OCI-LY1 (cell line): ENCODE results near the gene KCNG4.

Experiments used
- H2AFZ ChIP-seq: fragments of 200-600 bp; sonication (generic), shearing (Covaris generic); 2 replicates; pipeline ENCODE4 v1.6.0; 2014; ENCODE audit warnings: antibody characterized with exemption, mild to moderate bottlenecking, low read length
- H3F3A ChIP-seq: fragments of 200-600 bp; sonication (generic), shearing (Covaris generic); 2 replicates; pipeline ENCODE4 v1.6.0; 2014; ENCODE audit warnings: mild to moderate bottlenecking, antibody characterized with exemption, low read length, moderate library complexity; ENCODE audit not compliant: insufficient read depth
- H3K27ac ChIP-seq: fragments of 200-600 bp; sonication (generic); 2 replicates; pipeline ENCODE4 v1.5.1; 2014; ENCODE audit warnings: low read length, mixed run types, mild to moderate bottlenecking, low read depth; ENCODE audit not compliant: poor library complexity, severe bottlenecking
- H3K27me3 ChIP-seq: fragments of 200-600 bp; sonication (generic); 2 replicates; pipeline ENCODE4 v1.6.0; 2014; ENCODE audit warnings: antibody characterized with exemption, mild to moderate bottlenecking, low read length, moderate library complexity; ENCODE audit not compliant: insufficient read depth
- H3K36me3 ChIP-seq: fragments of 200-600 bp; sonication (generic); 2 replicates; pipeline ENCODE4 v1.6.1; 2014; ENCODE audit warnings: mild to moderate bottlenecking, antibody characterized with exemption, low read length, moderate library complexity, mixed read lengths; ENCODE audit not compliant: insufficient read depth
- H3K4me1 ChIP-seq: fragments of 200-600 bp; sonication (generic); 2 replicates; pipeline ENCODE4 v1.5.1; 2014; ENCODE audit warnings: mild to moderate bottlenecking, low read length, moderate library complexity; ENCODE audit not compliant: insufficient read depth, severe bottlenecking
- H3K4me2 ChIP-seq: fragments of 200-600 bp; sonication (generic), shearing (Covaris generic); 2 replicates; pipeline ENCODE4 v1.6.1; 2014; ENCODE audit warnings: low read length
- H3K4me3 ChIP-seq: fragments of 200-600 bp; sonication (generic); 2 replicates; pipeline ENCODE4 v1.5.1; 2014; ENCODE audit warnings: low read length, low read depth, mild to moderate bottlenecking, mixed read lengths; ENCODE audit not compliant: poor library complexity, severe bottlenecking
- H3K79me2 ChIP-seq: fragments of 200-600 bp; shearing (Covaris generic); 2 replicates; pipeline ENCODE4 v1.6.1; 2016; ENCODE audit warnings: mixed run types, low read length, mixed read lengths; ENCODE audit not compliant: insufficient read depth
- H3K9ac ChIP-seq: fragments of 200-600 bp; sonication (generic), shearing (Covaris generic); 2 replicates; pipeline ENCODE4 v1.6.1; 2014; ENCODE audit warnings: mild to moderate bottlenecking, low read length, mixed read lengths
- H3K9me2 ChIP-seq: fragments of 200-600 bp; sonication (generic), shearing (Covaris generic); 2 replicates; pipeline ENCODE4 v1.6.1; 2014; ENCODE audit warnings: low read depth, mild to moderate bottlenecking, low read length, mixed read lengths
- H3K9me3 ChIP-seq: fragments of 200-600 bp; shearing (Covaris generic); 2 replicates; pipeline ENCODE4 v1.6.1; 2014; ENCODE audit warnings: low read length, mixed read lengths
- H4K20me1 ChIP-seq: fragments of 200-600 bp; sonication (generic), shearing (Covaris generic); 2 replicates; pipeline ENCODE4 v1.6.0; 2016; ENCODE audit warnings: mild to moderate bottlenecking, low read length; ENCODE audit not compliant: insufficient read depth
- EZH2 ChIP-seq: fragments of 200-600 bp; sonication (generic), shearing (Covaris generic); IDR thresholded peaks from 2 replicates; pipeline ENCODE4 v1.8.0; 2017; ENCODE audit warnings: borderline replicate concordance, mixed run types, mild to moderate bottlenecking, antibody characterized with exemption, low read length, moderate library complexity, mixed read lengths
- TF ChIP-seq, protein P1 (sequence below): fragments of 200-600 bp; sonication (generic), shearing (Covaris generic); IDR thresholded peaks from 2 replicates; pipeline ENCODE4 v1.5.1; 2017; ENCODE audit warnings: mild to moderate bottlenecking, antibody characterized with exemption, low read length, moderate library complexity, mixed read lengths

KCNG4 gene

DNA sequence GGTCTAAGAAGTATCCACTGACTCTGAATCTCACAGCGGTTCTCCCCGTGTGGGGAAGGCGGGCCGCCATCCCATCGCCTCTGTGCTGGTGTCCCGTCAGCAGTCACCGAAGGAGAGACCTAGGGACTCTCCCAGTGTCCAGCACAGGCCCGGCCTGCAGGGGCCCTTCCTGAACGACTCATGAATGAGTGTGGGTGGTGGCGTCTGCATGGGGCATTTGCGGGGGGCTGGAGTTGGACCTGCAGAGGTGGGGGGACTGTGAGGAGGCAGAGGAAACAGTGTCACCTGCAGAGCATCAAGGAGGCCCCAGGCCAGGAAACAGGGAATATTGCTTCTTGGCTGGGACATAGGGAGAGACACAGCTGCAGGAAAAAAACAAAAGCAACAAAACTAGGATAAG is 10.3 kb downstream of the KCNG4 start:
- Histone ChIP-seq H3K9me2 (no peaks in the 10 kb centered on the region), H3K36me3 (no peaks in the 10 kb centered on the region), H2AFZ (no peak overlapping the region), H3K4me3 (no peak overlapping the region), H3K79me2 (no peaks in the 10 kb centered on the region), H3K27ac (no peak overlapping the region), H3K4me2 (no peak overlapping the region), H3F3A (no peaks in the 10 kb centered on the region), H3K4me1 (no peaks in the 10 kb centered on the region), H3K27me3 (no peaks in the 10 kb centered on the region; the same call in 1 of the 2 replicates), H3K9me3 (no peaks in the 10 kb centered on the region), H3K9ac (no peak overlapping the region), H4K20me1 (no peaks in the 10 kb centered on the region)
- TF ChIP-seq, protein P1, sequence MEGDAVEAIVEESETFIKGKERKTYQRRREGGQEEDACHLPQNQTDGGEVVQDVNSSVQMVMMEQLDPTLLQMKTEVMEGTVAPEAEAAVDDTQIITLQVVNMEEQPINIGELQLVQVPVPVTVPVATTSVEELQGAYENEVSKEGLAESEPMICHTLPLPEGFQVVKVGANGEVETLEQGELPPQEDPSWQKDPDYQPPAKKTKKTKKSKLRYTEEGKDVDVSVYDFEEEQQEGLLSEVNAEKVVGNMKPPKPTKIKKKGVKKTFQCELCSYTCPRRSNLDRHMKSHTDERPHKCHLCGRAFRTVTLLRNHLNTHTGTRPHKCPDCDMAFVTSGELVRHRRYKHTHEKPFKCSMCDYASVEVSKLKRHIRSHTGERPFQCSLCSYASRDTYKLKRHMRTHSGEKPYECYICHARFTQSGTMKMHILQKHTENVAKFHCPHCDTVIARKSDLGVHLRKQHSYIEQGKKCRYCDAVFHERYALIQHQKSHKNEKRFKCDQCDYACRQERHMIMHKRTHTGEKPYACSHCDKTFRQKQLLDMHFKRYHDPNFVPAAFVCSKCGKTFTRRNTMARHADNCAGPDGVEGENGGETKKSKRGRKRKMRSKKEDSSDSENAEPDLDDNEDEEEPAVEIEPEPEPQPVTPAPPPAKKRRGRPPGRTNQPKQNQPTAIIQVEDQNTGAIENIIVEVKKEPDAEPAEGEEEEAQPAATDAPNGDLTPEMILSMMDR = no peak
- TF ChIP-seq EZH2 = no peak

DNA sequence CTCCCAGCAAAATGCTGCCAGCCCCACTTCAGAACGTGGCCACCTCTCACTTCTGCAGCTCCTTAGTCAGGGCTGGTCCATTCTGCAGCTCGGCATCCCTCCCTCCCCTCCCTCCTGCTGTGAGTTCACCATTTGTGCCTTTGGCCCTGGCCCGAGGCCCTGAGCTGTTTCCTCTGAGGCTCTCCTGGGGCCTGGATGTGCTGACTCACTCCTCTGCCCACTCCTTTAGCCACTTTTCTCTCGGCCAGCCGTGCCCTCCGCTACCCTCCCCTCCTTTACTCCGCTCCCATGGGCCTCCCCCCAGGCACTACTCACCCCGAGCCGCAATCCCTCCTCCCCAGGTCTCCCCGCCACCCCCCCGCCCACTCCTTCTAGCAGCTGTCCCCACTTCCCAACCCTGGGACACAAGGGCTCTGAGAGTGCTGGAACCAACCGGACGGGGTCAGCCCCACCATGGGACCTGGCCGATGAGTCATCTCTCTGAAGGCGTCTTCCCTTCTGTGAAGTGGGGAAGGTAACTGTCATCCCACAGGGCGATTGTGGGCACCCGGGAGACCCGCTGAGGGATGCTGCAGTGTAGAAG is 11.5 kb downstream of the KCNG4 start:
- TF ChIP-seq, protein P1 = no peak
- no peak for TF ChIP-seq EZH2
- Histone ChIP-seq H2AFZ (no peak overlapping the region), H3K9me2 (no peaks in the 10 kb centered on the region), H3K4me2 (no peak overlapping the region), H3K36me3 (no peaks in the 10 kb centered on the region), H3K9ac (no peak overlapping the region), H3K27me3 (no peaks in the 10 kb centered on the region; the same call in none of the 2 replicates), H3K9me3 (no peaks in the 10 kb centered on the region), H3F3A (no peaks in the 10 kb centered on the region), H3K79me2 (no peaks in the 10 kb centered on the region), H3K4me1 (no peaks in the 10 kb centered on the region), H3K4me3 (no peak overlapping the region), H3K27ac (no peak overlapping the region), H4K20me1 (no peaks in the 10 kb centered on the region)

DNA sequence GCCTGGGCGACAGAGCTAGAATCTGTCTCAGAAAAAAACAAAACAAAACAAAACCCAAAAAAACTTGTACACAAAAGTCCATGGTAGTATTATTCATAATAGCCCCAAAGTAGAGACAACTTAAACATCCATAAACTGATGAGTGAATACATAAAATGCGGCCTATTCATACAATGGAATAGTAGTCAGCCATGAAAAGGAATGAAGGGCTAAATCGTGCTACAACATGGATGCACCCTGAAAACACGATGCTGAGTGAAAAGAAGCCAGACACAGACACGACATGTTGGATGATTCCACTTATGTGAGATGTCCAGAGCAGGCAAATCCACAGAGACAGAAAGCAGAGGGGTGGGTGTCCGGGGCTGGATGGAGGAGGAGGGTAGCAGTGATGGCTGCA is 12.3 kb downstream of the KCNG4 start:
- Histone ChIP-seq H3K27me3 (no peaks in the 10 kb centered on the region; the same call in 1 of the 2 replicates), H3K9me3 (no peaks in the 10 kb centered on the region), H3K9ac (no peak overlapping the region), H3K36me3 (no peaks in the 10 kb centered on the region), H3F3A (no peaks in the 10 kb centered on the region), H3K9me2 (no peaks in the 10 kb centered on the region), H2AFZ (no peak overlapping the region), H3K4me1 (no peaks in the 10 kb centered on the region), H3K4me2 (no peak overlapping the region), H3K27ac (no peak overlapping the region), H3K79me2 (no peaks in the 10 kb centered on the region), H3K4me3 (no peak overlapping the region), H4K20me1 (no peaks in the 10 kb centered on the region)
- TF ChIP-seq, protein P1 = no peak
- TF ChIP-seq EZH2 = no peak
